PC-3 (cell line): ENCODE measurements around the gene TRIP6. TPM values are rescaled to one million over a fixed set of nuclear protein-coding genes. Genes with fewer than 3 reads are reported as not detected.

ENCODE experiments used
- ATAC-seq: fragments of 200-7000 bp; cut with Tn5 transposase; 2 replicates; pipeline ENCODE4 v1.9.1; 2020; ENCODE audit warnings: mild to moderate bottlenecking, moderate library complexity
- BruUV-seq: library from RNA; stranded (reverse); fragments of 400-500 nt; replicated peaks from 2 replicates; lab custom pipeline; 2021; lab: Mats Ljungman, UMichigan
- CTCF ChIA-PET: fragments of 300-600 bp; sonication (Branson Sonifier 250); formaldehyde crosslinking; loops from one replicate; lab custom pipeline; 2022; ENCODE audit warnings: antibody characterized with exemption; lab: Charles Lee
- POLR2A ChIA-PET: fragments of 300-600 bp; sonication (Branson Sonifier 250); formaldehyde crosslinking; loops from one replicate; lab custom pipeline; 2022; ENCODE audit warnings: antibody characterized with exemption; ENCODE audit not compliant: unreplicated experiment; lab: Charles Lee
- DNase-seq: peaks from one replicate; pipeline ENCODE4 v3.0.0-alpha.2; 2015
- H2AFZ ChIP-seq: fragments of 300-600 bp; sonication (generic); 2 replicates; pipeline ENCODE4 v1.6.0; 2016; ENCODE audit warnings: antibody characterized with exemption, low read length
- H3F3A ChIP-seq: fragments of 300-600 bp; sonication (generic); one replicate; pipeline ENCODE4 v1.6.0; 2017; ENCODE audit warnings: antibody characterized with exemption, low read length, control low read depth, mild to moderate bottlenecking; ENCODE audit not compliant: unreplicated experiment
- H3K27ac ChIP-seq: fragments of 300-600 bp; sonication (generic); 2 replicates; pipeline ENCODE4 v1.5.1; 2016; ENCODE audit warnings: mild to moderate bottlenecking, low read length
- H3K27me3 ChIP-seq: fragments of 300-600 bp; sonication (generic); 2 replicates; pipeline ENCODE4 v1.6.1; 2016; ENCODE audit warnings: low read length, mixed read lengths
- H3K36me3 ChIP-seq: fragments of 300-600 bp; sonication (generic); 2 replicates; pipeline ENCODE4 v1.6.1; 2016; ENCODE audit warnings: low read depth, mixed run types, low read length, mixed read lengths
- H3K4me1 ChIP-seq: fragments of 300-600 bp; sonication (generic); 2 replicates; pipeline ENCODE4 v1.5.1; 2016; ENCODE audit warnings: low read length; ENCODE audit not compliant: insufficient read depth
- H3K4me2 ChIP-seq: fragments of 300-600 bp; sonication (generic); 2 replicates; pipeline ENCODE4 v1.6.0; 2016; ENCODE audit warnings: low read length
- H3K4me3 ChIP-seq: fragments of 300-600 bp; sonication (generic); 2 replicates; pipeline ENCODE4 v1.5.1; 2016; ENCODE audit warnings: mild to moderate bottlenecking, low read length, mixed read lengths
- H3K79me2 ChIP-seq: fragments of 300-600 bp; sonication (generic); 2 replicates; pipeline ENCODE4 v1.6.1; 2017; ENCODE audit warnings: low read length, mixed read lengths
- H3K9ac ChIP-seq: fragments of 300-600 bp; sonication (generic); 2 replicates; pipeline ENCODE4 v1.6.0; 2016; ENCODE audit warnings: mild to moderate bottlenecking, low read length
- H3K9me2 ChIP-seq: fragments of 300-600 bp; sonication (generic); replicated peaks from 2 replicates; pipeline ENCODE4 v1.6.1; 2016; ENCODE audit warnings: mixed run types, low read length, mixed read lengths
- H3K9me3 ChIP-seq: fragments of 300-600 bp; sonication (generic); 2 replicates; pipeline ENCODE4 v1.6.1; 2016; ENCODE audit warnings: low read length, mixed read lengths
- H4K20me1 ChIP-seq: fragments of 300-600 bp; sonication (generic); 2 replicates; pipeline ENCODE4 v1.6.1; 2016; ENCODE audit warnings: low read length, mixed read lengths
- EZH2 ChIP-seq: fragments of 300-600 bp; sonication (generic); IDR thresholded peaks from one replicate; pipeline ENCODE4 v1.6.1; 2017; ENCODE audit warnings: antibody characterized with exemption, mild to moderate bottlenecking, low read length; ENCODE audit not compliant: unreplicated experiment
- EZH2phosphoT487 ChIP-seq: fragments of 300-600 bp; sonication (generic); IDR thresholded peaks from 2 replicates; pipeline ENCODE4 v1.6.1; 2018; ENCODE audit warnings: mild to moderate bottlenecking, antibody characterized with exemption, low read length, borderline replicate concordance
- intact Hi-C: fragments of 100-400 bp; cut with micrococcal nuclease; formaldehyde crosslinking; loops from 2 replicates; pipeline ENCODE4 v1.9.0; 2023
- total RNA-seq: library from RNA; depleted of rRNA; stranded (reverse); fragments of >200 nt; gene quantifications from 2 replicates; pipeline ENCODE4 v1.2.3, GENCODE V29; 2014
- TF ChIP-seq, protein P1 (sequence below): fragments of 300-600 bp; sonication (generic); conservative IDR thresholded peaks from 2 replicates; pipeline ENCODE4 v1.5.1; 2017; ENCODE audit warnings: antibody characterized with exemption, low read depth, mild to moderate bottlenecking, low read length

Gene TRIP6
- total RNA-seq, 1 experiment from 2014 or later, result 11.3 TPM

GRCh38 chr7:100888988-100889750 lies 22.0 kb downstream of the TRIP6 start, which contains the start of gene UFSP1:
Gene UFSP1, minus strand, starts transcription at chr7:100889715. Its CDS starts 444 bp downstream, at chr7:100889271.
- intact Hi-C loops, result no loop called here
- DNase-seq, result no peak

GRCh38 chr7:100890653-100891567 lies 23.7 kb downstream of the TRIP6 start:
- no peak for ATAC-seq
- ChIA-PET CTCF (interaction anchor here (0.6 kb wide), 3 partner anchors 165 to 190 kb away, joined by 3 to 13 read pairs (median 3); no protein-coding TSS in a partner anchor), POLR2A (interaction anchor here (0.6 to 1.4 kb wide), 2 partner anchors 195 to 213 kb away, joined by 5 read pairs; partner anchors contain the start of gene TRIM56)
- DNase-seq, result no peak
- Histone ChIP-seq H3K4me3 (peak overlapping the region; percentile 72; the same call in 1 of the 2 replicates), H3K27ac (peak overlapping the region; percentile 89), H3K27me3 (peaks cover 8% of the 10 kb centered on the region), H3K9me3 (no peaks in the 10 kb centered on the region), H3K9ac (peak overlapping the region; percentile 99), H3K4me1 (peaks cover 37% of the 10 kb centered on the region), H2AFZ (peak overlapping the region; percentile 75; the same call in 1 of the 2 replicates), H3F3A (no peaks in the 10 kb centered on the region), H3K4me2 (peak overlapping the region; percentile 95), H3K36me3 (peaks cover 27% of the 10 kb centered on the region), H3K9me2 (no peaks in the 10 kb centered on the region), H4K20me1 (no peaks in the 10 kb centered on the region), H3K79me2 (peaks cover 33% of the 10 kb centered on the region)
- TF ChIP-seq EZH2, result no peak
- no peak for TF ChIP-seq EZH2phosphoT487
- TF ChIP-seq, protein P1, sequence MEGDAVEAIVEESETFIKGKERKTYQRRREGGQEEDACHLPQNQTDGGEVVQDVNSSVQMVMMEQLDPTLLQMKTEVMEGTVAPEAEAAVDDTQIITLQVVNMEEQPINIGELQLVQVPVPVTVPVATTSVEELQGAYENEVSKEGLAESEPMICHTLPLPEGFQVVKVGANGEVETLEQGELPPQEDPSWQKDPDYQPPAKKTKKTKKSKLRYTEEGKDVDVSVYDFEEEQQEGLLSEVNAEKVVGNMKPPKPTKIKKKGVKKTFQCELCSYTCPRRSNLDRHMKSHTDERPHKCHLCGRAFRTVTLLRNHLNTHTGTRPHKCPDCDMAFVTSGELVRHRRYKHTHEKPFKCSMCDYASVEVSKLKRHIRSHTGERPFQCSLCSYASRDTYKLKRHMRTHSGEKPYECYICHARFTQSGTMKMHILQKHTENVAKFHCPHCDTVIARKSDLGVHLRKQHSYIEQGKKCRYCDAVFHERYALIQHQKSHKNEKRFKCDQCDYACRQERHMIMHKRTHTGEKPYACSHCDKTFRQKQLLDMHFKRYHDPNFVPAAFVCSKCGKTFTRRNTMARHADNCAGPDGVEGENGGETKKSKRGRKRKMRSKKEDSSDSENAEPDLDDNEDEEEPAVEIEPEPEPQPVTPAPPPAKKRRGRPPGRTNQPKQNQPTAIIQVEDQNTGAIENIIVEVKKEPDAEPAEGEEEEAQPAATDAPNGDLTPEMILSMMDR, result no peak
- intact Hi-C loops, result loop anchor here (10.0 kb wide), 1 partner anchor 244 kb away; no protein-coding TSS in a partner anchor
- no TSS peak for BruUV-seq

More at GRCh38 chr7:100888988-100889750, 22.0 kb downstream of the TRIP6 start, which contains the start of gene UFSP1:
- TF ChIP-seq EZH2phosphoT487, result no peak
- no peak for TF ChIP-seq EZH2
- TF ChIP-seq, protein P1, result no peak
- H3K9me3 ChIP-seq, result no peaks in the 10 kb centered on the region
- no peaks in the 10 kb centered on the region for H3K9me2 ChIP-seq
- peaks cover 36% of the 10 kb centered on the region for H3K36me3 ChIP-seq
- H3K9ac ChIP-seq, result peak within 1 kb of the TSS; percentile 99
- no peaks in the 10 kb centered on the region for H3F3A ChIP-seq
- H4K20me1 ChIP-seq, result no peaks in the 10 kb centered on the region
- peak; percentile 45 for ATAC-seq
- peak within 1 kb of the TSS; percentile 97 for H3K4me2 ChIP-seq
- H3K27me3 ChIP-seq, result no peaks in the 10 kb centered on the region
- H3K4me1 ChIP-seq, result peaks cover 37% of the 10 kb centered on the region
- H3K27ac ChIP-seq, result peak within 1 kb of the TSS; percentile 89
- peak within 1 kb of the TSS; percentile 81 for H3K4me3 ChIP-seq
- peaks cover 33% of the 10 kb centered on the region for H3K79me2 ChIP-seq
- POLR2A ChIA-PET, result interaction anchor here (0.5 to 1.8 kb wide), 10 partner anchors 14 to 329 kb away, joined by 3 to 39 read pairs (median 4); partner anchors contain the start of genes EPHB4, SLC12A9, SRRT and TRIM56
- CTCF ChIA-PET, result interaction anchor here (0.6 to 1.2 kb wide), 8 partner anchors 62 to 1155 kb away, joined by 3 to 16 read pairs (median 4); partner anchors contain the start of gene EPHB4
- BruUV-seq, result no TSS peak
- H2AFZ ChIP-seq, result peak within 1 kb of the TSS; percentile 75
